CD4-positive, alpha-beta memory T cell (primary cell): ENCODE data around the gene SLC6A16. TPM values are rescaled to one million over a fixed set of nuclear protein-coding genes. Genes with fewer than 3 reads are reported as not detected.

ENCODE experiments used
- CTCF ChIA-PET: fragments of 350-600 bp; sonication (Branson Sonifier 250); formaldehyde crosslinking; loops from one replicate; lab custom pipeline; 2021; ENCODE audit warnings: inconsistent platforms; ENCODE audit not compliant: partially characterized antibody; lab: Charles Lee
- POLR2A ChIA-PET: fragments of 350-600 bp; sonication (Branson Sonifier 250); formaldehyde crosslinking; loops from one replicate; lab custom pipeline; 2021; ENCODE audit not compliant: partially characterized antibody; lab: Charles Lee
- DNase-seq, 5 donors: peaks; one replicate each; pipeline versions ENCODE4 v3.0.0 to v3.0.0-alpha.2; 2020 to 2022; ENCODE audit warnings: mixed read lengths in 1 of 5
- H3K27ac ChIP-seq: one replicate; pipeline ENCODE4 v1.7.0; 2013; ENCODE audit warnings: low read depth, low read length
- H3K27me3 ChIP-seq: 2 replicates; pipeline ENCODE4 v1.7.0; 2013; ENCODE audit warnings: mild to moderate bottlenecking, low read length, moderate library complexity; ENCODE audit not compliant: insufficient read depth
- H3K36me3 ChIP-seq: 2 replicates; pipeline ENCODE4 v1.7.0; 2013; ENCODE audit warnings: mild to moderate bottlenecking, low read length, moderate library complexity; ENCODE audit not compliant: insufficient read depth
- H3K4me1 ChIP-seq: 2 replicates; pipeline ENCODE4 v1.7.0; 2013; ENCODE audit warnings: mild to moderate bottlenecking, low read length, moderate library complexity; ENCODE audit not compliant: insufficient read depth
- H3K4me3 ChIP-seq, 2 donors: one replicate each; pipeline ENCODE4 v1.7.0; 2013; ENCODE audit warnings: low read length in 2 of 2, mild to moderate bottlenecking in 1 of 2
- H3K9me3 ChIP-seq, 2 donors: one replicate each; pipeline ENCODE4 v1.7.0; 2013; ENCODE audit warnings: low read length in 2 of 2, control low read depth in 1 of 2; ENCODE audit not compliant: control insufficient read depth in 1 of 2
- H3K27ac Mint-ChIP-seq, 7 donors: one replicate each; pipeline ENCODE4 v1.8.0; 2020 to 2021; ENCODE audit warnings: mixed read lengths in 7 of 7, mild to moderate bottlenecking in 6 of 7, inconsistent platforms in 3 of 7, moderate library complexity in 3 of 7
- H3K27me3 Mint-ChIP-seq, 2 donors: one replicate each; pipeline ENCODE4 v1.8.0; 2020 to 2021; ENCODE audit warnings: mixed read lengths in 2 of 2
- H3K36me3 Mint-ChIP-seq, 2 donors: one replicate each; pipeline ENCODE4 v1.8.0; 2020 to 2021; ENCODE audit warnings: mixed read lengths in 2 of 2, inconsistent platforms in 1 of 2, mild to moderate bottlenecking in 1 of 2
- H3K4me1 Mint-ChIP-seq, 4 donors: one replicate each; pipeline ENCODE4 v1.8.0; 2020 to 2021; ENCODE audit warnings: mixed read lengths in 4 of 4, mild to moderate bottlenecking in 1 of 4
- H3K4me3 Mint-ChIP-seq, 8 donors: one replicate each; pipeline ENCODE4 v1.8.0; 2020 to 2021; ENCODE audit warnings: mixed read lengths in 8 of 8, mild to moderate bottlenecking in 7 of 8, moderate library complexity in 6 of 8, inconsistent platforms in 3 of 8
- H3K9me3 Mint-ChIP-seq, 8 donors: one replicate each; pipeline ENCODE4 v1.8.0; 2020 to 2021; ENCODE audit warnings: mixed read lengths in 8 of 8, mild to moderate bottlenecking in 5 of 8, inconsistent platforms in 3 of 8, moderate library complexity in 1 of 8
- intact Hi-C: fragments of 100-400 bp; cut with micrococcal nuclease; formaldehyde crosslinking; loops from one replicate; pipeline ENCODE4 v1.15.1; 2023
- polyA plus RNA-seq, 2 donors: library from polyadenylated mRNA; unstranded; fragments of 300-500 nt; fragmentation: Illumina TruSeq; gene quantifications; one replicate each; pipeline ENCODE4 v1.2.3, GENCODE V29; 2021
- total RNA-seq, 2 experiments: library from RNA; stranded (reverse); gene quantifications; one replicate each; pipeline ENCODE4 v1.2.3, GENCODE V29; 2021

The SLC6A16 gene
- total and polyA plus RNA-seq, 4 experiments from 2014 or later = 1.1 to 5.1 (median 3.0) TPM

DNA sequence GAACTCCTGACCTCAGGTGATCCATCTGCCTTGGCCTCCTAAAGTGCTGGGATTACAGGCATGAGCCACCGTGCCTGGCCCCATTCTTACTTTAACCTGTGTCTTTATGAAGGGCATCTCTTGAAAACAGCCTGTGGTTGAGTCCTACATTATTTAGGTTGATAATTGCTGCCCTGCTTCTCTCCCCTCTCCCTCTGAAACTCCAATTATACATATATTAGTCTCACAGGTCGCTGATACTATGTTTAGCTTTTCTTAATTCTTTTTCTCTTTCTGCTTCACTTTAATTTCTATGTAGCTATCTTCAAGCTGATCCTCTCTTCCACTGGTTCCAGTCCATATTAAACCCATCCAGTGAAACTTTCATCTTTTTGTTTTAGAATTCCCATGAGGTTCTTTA lies 75.1 kb downstream of the SLC6A16 start:
- H3K4me1 Mint-ChIP-seq = no peaks in the 10 kb centered on the region
- H3K9me3 Mint-ChIP-seq = peaks cover 0 to 1% (median 0%) of the 10 kb centered on the region in 8 donors
- Histone ChIP-seq H3K4me1 (no peaks in the 10 kb centered on the region), H3K4me3 (no peak overlapping the region), H3K36me3 (no peaks in the 10 kb centered on the region), H3K27ac (no peak overlapping the region), H3K27me3 (peaks cover 7% of the 10 kb centered on the region), H3K9me3 (no peaks in the 10 kb centered on the region)
- no peak overlapping the region for H3K4me3 Mint-ChIP-seq
- H3K27me3 Mint-ChIP-seq = peaks cover 16 to 17% of the 10 kb centered on the region in 2 donors
- POLR2A ChIA-PET = no interaction called here
- H3K27ac Mint-ChIP-seq = no peak overlapping the region
- no peaks in the 10 kb centered on the region for H3K36me3 Mint-ChIP-seq
- CTCF ChIA-PET = interaction anchor here (0.7 kb wide), 2 partner anchors 12 to 1139 kb away, joined by 3 read pairs; no protein-coding TSS in a partner anchor
- intact Hi-C loops = no loop called here
- no peak for DNase-seq

- DNase-seq = no peak
- H3K9me3 ChIP-seq = no peaks in the 10 kb centered on the region
- H3K27ac ChIP-seq = no peak overlapping the region
- no peaks in the 10 kb centered on the region for H3K36me3 Mint-ChIP-seq
- no peaks in the 10 kb centered on the region for H3K36me3 ChIP-seq
- H3K27me3 Mint-ChIP-seq = peaks cover 11% of the 10 kb centered on the region in 2 donors
- ChIA-PET POLR2A (no interaction called here), CTCF (no interaction called here)
- H3K4me1 ChIP-seq = no peaks in the 10 kb centered on the region
- peaks cover 0 to 1% (median 0%) of the 10 kb centered on the region in 8 donors for H3K9me3 Mint-ChIP-seq
- no peak overlapping the region for H3K4me3 ChIP-seq
- no peak overlapping the region for H3K4me3 Mint-ChIP-seq
- no peak overlapping the region for H3K27ac Mint-ChIP-seq
- H3K27me3 ChIP-seq = peaks cover 7% of the 10 kb centered on the region
- no peaks in the 10 kb centered on the region for H3K4me1 Mint-ChIP-seq
- intact Hi-C loops = no loop called here
These were observed 77.3 kb downstream of the SLC6A16 start for GRCh38 chr19:49247676-49248075.

GRCh38 chr19:49244256-49244655 lies 80.7 kb downstream of the SLC6A16 start:
- Histone ChIP-seq H3K9me3 (no peaks in the 10 kb centered on the region), H3K27me3 (no peaks in the 10 kb centered on the region), H3K27ac (no peak overlapping the region), H3K36me3 (no peaks in the 10 kb centered on the region), H3K4me1 (no peaks in the 10 kb centered on the region), H3K4me3 (no peak overlapping the region)
- DNase-seq = no peak
- ChIA-PET POLR2A (no interaction called here), CTCF (interaction anchor here (0.7 to 1.2 kb wide), 2 partner anchors 84 to 402 kb away, joined by 3 read pairs; no protein-coding TSS in a partner anchor)
- Mint-ChIP-seq H3K4me1 (no peaks in the 10 kb centered on the region), H3K27me3 (no peaks in the 10 kb centered on the region), H3K36me3 (no peaks in the 10 kb centered on the region), H3K4me3 (no peak overlapping the region), H3K27ac (no peak overlapping the region), H3K9me3 (no peaks in the 10 kb centered on the region)
- intact Hi-C loops = no loop called here

- Mint-ChIP-seq H3K36me3 (no peaks in the 10 kb centered on the region), H3K9me3 (no peaks in the 10 kb centered on the region), H3K4me3 (no peak overlapping the region), H3K27ac (no peak overlapping the region), H3K4me1 (no peaks in the 10 kb centered on the region), H3K27me3 (peaks cover 0 to 3% of the 10 kb centered on the region in 2 donors)
- CTCF ChIA-PET = interaction anchor here (1.2 to 1.4 kb wide), 2 partner anchors 8 to 84 kb away, joined by 3 read pairs; no protein-coding TSS in a partner anchor
- Histone ChIP-seq H3K27me3 (no peaks in the 10 kb centered on the region), H3K4me3 (no peak overlapping the region), H3K9me3 (no peaks in the 10 kb centered on the region), H3K27ac (no peak overlapping the region), H3K36me3 (no peaks in the 10 kb centered on the region), H3K4me1 (no peaks in the 10 kb centered on the region)
- DNase-seq = no peak
- POLR2A ChIA-PET = no interaction called here
- intact Hi-C loops = no loop called here
These were observed 81.3 kb downstream of the SLC6A16 start for GRCh38 chr19:49243726-49244125.

DNA sequence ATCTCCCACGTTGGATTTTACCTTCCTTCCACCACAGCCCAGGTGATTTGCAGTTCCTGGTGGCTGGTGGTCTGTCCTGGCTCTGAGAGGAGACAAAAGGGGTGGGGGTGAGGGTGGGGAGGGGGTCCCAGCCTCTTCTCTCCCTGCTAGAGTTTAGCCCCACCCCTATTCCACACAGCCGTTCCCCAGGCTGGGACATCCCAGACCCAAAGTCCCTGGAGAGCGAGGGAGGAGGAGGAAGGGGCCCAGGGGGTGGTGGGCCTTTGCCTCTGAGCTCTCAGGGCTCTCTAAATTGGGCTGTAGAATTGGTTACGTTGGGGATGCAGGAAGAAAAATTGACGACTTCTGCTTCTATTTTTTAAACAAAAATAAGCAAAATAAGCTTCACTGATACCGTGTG lies 81.9 kb downstream of the SLC6A16 start:
- intact Hi-C loops = no loop called here
- Histone ChIP-seq H3K4me1 (no peaks in the 10 kb centered on the region), H3K27me3 (no peaks in the 10 kb centered on the region), H3K9me3 (no peaks in the 10 kb centered on the region), H3K36me3 (no peaks in the 10 kb centered on the region), H3K27ac (no peak overlapping the region), H3K4me3 (no peak overlapping the region)
- Mint-ChIP-seq H3K9me3 (peaks cover 0 to 1% (median 0%) of the 10 kb centered on the region in 8 donors), H3K36me3 (no peaks in the 10 kb centered on the region), H3K4me1 (no peaks in the 10 kb centered on the region), H3K27ac (no peak overlapping the region), H3K4me3 (no peak overlapping the region), H3K27me3 (peaks cover 0 to 3% of the 10 kb centered on the region in 2 donors)
- POLR2A ChIA-PET = no interaction called here
- CTCF ChIA-PET = interaction anchor here (1.2 to 1.4 kb wide), 2 partner anchors 8 to 85 kb away, joined by 3 read pairs; no protein-coding TSS in a partner anchor
- DNase-seq = no peak

GRCh38 chr19:49241769-49242168 lies 83.2 kb downstream of the SLC6A16 start:
- Histone ChIP-seq H3K36me3 (no peaks in the 10 kb centered on the region), H3K4me3 (no peak overlapping the region), H3K4me1 (no peaks in the 10 kb centered on the region), H3K27me3 (no peaks in the 10 kb centered on the region), H3K9me3 (no peaks in the 10 kb centered on the region), H3K27ac (no peak overlapping the region)
- H3K36me3 Mint-ChIP-seq = no peaks in the 10 kb centered on the region
- DNase-seq = no peak
- H3K4me1 Mint-ChIP-seq = no peaks in the 10 kb centered on the region
- peaks cover 0 to 3% of the 10 kb centered on the region in 2 donors for H3K27me3 Mint-ChIP-seq
- intact Hi-C loops = no loop called here
- H3K27ac Mint-ChIP-seq = no peak overlapping the region
- ChIA-PET CTCF (interaction anchor here (2.2 kb wide), 1 partner anchor 16 kb away, joined by 5 read pairs; no protein-coding TSS in a partner anchor), POLR2A (no interaction called here)
- peaks cover 0 to 2% (median 0%) of the 10 kb centered on the region in 8 donors for H3K9me3 Mint-ChIP-seq
- H3K4me3 Mint-ChIP-seq = no peak overlapping the region
